ENCODE data around the gene HOXB9. TPM values are rescaled to one million over a fixed set of nuclear protein-coding genes. Genes with fewer than 3 reads are reported as not detected.
A peak's percentile ranks its signal among the peaks of the same experiment; 100 is the strongest.

The HOXB9 gene
- total and polyA plus RNA-seq, 2 experiments from 2014 or later = 1.5 to 2.5 TPM

DNA sequence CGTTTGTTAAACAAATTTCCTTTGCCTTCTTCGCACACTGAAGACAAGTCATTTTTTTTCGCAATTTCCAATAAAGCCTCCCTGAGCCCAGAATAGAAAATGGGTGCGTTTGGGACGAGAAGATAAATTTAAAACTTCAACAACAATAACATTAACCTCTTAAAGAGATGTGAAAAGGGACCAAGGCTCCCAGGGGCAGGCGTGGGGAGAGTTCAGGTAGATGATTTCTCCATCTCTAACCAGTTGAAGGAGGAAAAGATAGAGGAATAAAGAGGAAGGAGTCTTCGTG is 46.7 kb downstream of the HOXB9 start:
- H3K4me2 ChIP-seq = peak overlapping the region; percentile 91

DNA sequence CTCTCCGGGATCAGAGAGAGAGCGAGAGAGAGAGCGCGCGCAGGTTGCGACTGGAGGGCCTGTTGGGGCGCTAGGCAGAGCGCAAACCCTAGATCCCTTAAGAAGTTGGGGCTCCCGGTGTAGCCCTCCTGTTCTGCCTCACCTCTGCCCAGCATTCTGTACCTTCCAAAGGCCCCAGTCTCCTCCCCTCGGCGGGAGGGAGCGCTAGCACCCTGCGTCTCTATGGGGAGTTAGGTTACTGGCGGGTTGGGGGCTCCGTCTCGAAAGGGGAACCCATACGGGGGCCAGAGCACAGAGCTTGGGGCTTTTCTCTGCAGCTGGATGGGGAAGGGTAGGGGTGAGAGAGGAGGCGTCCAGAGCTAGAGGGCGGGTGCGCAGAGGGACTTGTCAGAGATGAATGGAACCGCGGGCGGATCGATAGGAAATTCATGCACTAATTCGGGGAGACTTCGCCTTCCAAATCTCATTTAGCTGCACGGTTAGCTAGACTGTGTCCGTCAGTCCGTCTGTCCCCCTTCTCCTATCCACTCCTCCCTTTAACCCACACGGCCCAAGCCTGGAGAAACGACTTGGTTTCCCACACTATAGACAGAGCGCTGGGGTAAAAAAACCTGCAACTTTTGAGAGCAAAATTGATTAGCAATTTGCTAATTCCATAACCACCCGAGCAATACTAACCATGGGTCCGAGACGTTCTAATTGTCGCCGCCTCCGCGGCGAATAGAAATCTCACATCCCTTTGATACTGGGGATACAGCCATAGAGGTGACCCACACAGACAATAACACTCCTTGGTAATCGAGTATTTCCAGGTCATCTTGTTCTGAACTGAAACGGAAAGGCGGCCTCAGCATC is 47.3 kb downstream of the HOXB9 start:
- Histone ChIP-seq H3K9me3 (ENCODE audit: low read depth) (no peaks in the 10 kb centered on the region), H3K27me3 (peaks cover 92% of the 10 kb centered on the region), H3K36me3 (replicated peaks; ENCODE audit: insufficient read depth, low read depth) (no peaks in the 10 kb centered on the region), H3K4me3 (peak overlapping the region; percentile 5), H3K79me2 (peaks cover 25% of the 10 kb centered on the region), H2AFZ (no peak overlapping the region), H3K27ac (peak overlapping the region; percentile 80), H3K4me2 (peak overlapping the region; percentile 91), H3K4me1 (ENCODE audit: insufficient read depth) (peaks cover 18% of the 10 kb centered on the region), H4K20me1 (ENCODE audit: insufficient read depth, poor library complexity, severe bottlenecking) (no peaks in the 10 kb centered on the region), H3K9me2 (replicated peaks; ENCODE audit: insufficient read depth) (no peaks in the 10 kb centered on the region)
- TF ChIP-seq EZH2phosphoT487 (IDR thresholded peaks at IDR 0.05; ENCODE audit: low read depth, severe bottlenecking, unreplicated experiment) = peak; percentile 61
- TF ChIP-seq CTCF (IDR thresholded peaks at IDR 0.05; ENCODE audit: poor library complexity) = no peak
- TF ChIP-seq EZH2 (IDR thresholded peaks at IDR 0.05; ENCODE audit: borderline replicate concordance) = peak; percentile 69
- 7% methylated on average over 43 of the region's 43 CpGs for WGBS (ENCODE audit: low lambda C conversion rate, missing lambda C conversion rate)
- DNase-seq (ENCODE audit: low spot score) = no peak

More for the DNA sequence above, 46.7 kb downstream of the HOXB9 start:
- peaks cover 92% of the 10 kb centered on the region for H3K27me3 ChIP-seq
- H3K79me2 ChIP-seq = peaks cover 25% of the 10 kb centered on the region
- H3K4me1 ChIP-seq (ENCODE audit: insufficient read depth) = peaks cover 18% of the 10 kb centered on the region
- DNase-seq (ENCODE audit: low spot score) = no peak
- TF ChIP-seq CTCF (IDR thresholded peaks at IDR 0.05; ENCODE audit: poor library complexity) (no peak), EZH2phosphoT487 (IDR thresholded peaks at IDR 0.05; ENCODE audit: low read depth, severe bottlenecking, unreplicated experiment) (no peak), EZH2 (IDR thresholded peaks at IDR 0.05; ENCODE audit: borderline replicate concordance) (peak; percentile 15)
- 22% methylated on average over 7 of the region's 7 CpGs for WGBS (ENCODE audit: low lambda C conversion rate, missing lambda C conversion rate)
- no peaks in the 10 kb centered on the region for H3K9me3 ChIP-seq (ENCODE audit: low read depth)
- no peak overlapping the region for H3K4me3 ChIP-seq
- H4K20me1 ChIP-seq (ENCODE audit: insufficient read depth, poor library complexity, severe bottlenecking) = no peaks in the 10 kb centered on the region
- no peaks in the 10 kb centered on the region for H3K9me2 ChIP-seq (replicated peaks; ENCODE audit: insufficient read depth)
- no peaks in the 10 kb centered on the region for H3K36me3 ChIP-seq (replicated peaks; ENCODE audit: insufficient read depth, low read depth)
- no peak overlapping the region for H2AFZ ChIP-seq
- H3K27ac ChIP-seq = peak overlapping the region; percentile 80

GRCh38 chr17:48577946-48578615 is 48.1 kb downstream of the HOXB9 start, which contains the start of gene HOXB4:
TSS of gene HOXB4 (minus strand) at chr17:48578350. CDS start at chr17:48578319, 31 bp downstream.
- peaks cover 18% of the 10 kb centered on the region for H3K4me1 ChIP-seq (ENCODE audit: insufficient read depth)
- H3K4me3 ChIP-seq = peak within 1 kb of the TSS; percentile 26
- 3% methylated on average over 36 of the region's 58 CpGs for WGBS (ENCODE audit: low lambda C conversion rate, missing lambda C conversion rate)
- no peak within 1 kb of the TSS for H2AFZ ChIP-seq
- H4K20me1 ChIP-seq (ENCODE audit: insufficient read depth, poor library complexity, severe bottlenecking) = no peaks in the 10 kb centered on the region
- no peaks in the 10 kb centered on the region for H3K9me2 ChIP-seq (replicated peaks; ENCODE audit: insufficient read depth)
- peaks cover 20% of the 10 kb centered on the region for H3K79me2 ChIP-seq
- peak within 1 kb of the TSS; percentile 91 for H3K4me2 ChIP-seq
- DNase-seq (ENCODE audit: low spot score) = peak; percentile 76
- H3K27me3 ChIP-seq = peaks cover 92% of the 10 kb centered on the region
- TF ChIP-seq EZH2 (IDR thresholded peaks at IDR 0.05; ENCODE audit: borderline replicate concordance) (no peak), CTCF (IDR thresholded peaks at IDR 0.05; ENCODE audit: poor library complexity) (no peak), EZH2phosphoT487 (IDR thresholded peaks at IDR 0.05; ENCODE audit: low read depth, severe bottlenecking, unreplicated experiment) (peak; percentile 25)
- H3K36me3 ChIP-seq (replicated peaks; ENCODE audit: insufficient read depth, low read depth) = no peaks in the 10 kb centered on the region
- H3K9me3 ChIP-seq (ENCODE audit: low read depth) = no peaks in the 10 kb centered on the region
- H3K27ac ChIP-seq = peak within 1 kb of the TSS; percentile 80

Data from hepatocyte (in vitro differentiated cells).